Measurements from ENCODE around the gene FAM240B.
A peak's percentile ranks its signal among the peaks of the same experiment; 100 is the strongest.

FAM240B gene

DNA sequence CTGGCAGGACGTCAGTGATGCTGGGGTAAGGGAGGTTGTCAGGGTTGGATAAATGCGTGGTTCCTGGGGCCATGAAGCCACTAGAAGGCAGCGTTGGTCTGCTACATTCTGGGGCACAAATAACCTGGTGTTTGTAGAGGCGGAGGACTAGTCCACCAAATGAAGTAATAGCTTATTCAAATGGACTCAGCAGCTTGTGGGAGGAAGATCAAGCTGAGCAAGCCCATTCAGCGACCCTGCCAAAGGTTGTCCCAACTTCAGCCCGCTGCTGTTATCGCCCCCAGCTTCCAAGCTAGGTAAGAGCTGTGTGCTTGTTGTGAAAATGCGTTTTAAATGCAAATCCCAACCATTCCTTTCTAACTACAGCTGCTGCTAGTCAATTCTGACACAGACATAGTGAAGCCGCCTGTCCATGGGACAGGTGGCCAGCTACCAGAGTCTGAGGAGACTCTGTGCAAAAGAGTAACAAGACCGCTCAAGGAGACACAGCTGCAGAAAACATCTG is 7.6 kb upstream of the FAM240B start:
- no peak overlapping the region for H3K4me3 ChIP-seq (ENCODE audit: low read depth, low read length)
- TF ChIP-seq, protein P1, sequence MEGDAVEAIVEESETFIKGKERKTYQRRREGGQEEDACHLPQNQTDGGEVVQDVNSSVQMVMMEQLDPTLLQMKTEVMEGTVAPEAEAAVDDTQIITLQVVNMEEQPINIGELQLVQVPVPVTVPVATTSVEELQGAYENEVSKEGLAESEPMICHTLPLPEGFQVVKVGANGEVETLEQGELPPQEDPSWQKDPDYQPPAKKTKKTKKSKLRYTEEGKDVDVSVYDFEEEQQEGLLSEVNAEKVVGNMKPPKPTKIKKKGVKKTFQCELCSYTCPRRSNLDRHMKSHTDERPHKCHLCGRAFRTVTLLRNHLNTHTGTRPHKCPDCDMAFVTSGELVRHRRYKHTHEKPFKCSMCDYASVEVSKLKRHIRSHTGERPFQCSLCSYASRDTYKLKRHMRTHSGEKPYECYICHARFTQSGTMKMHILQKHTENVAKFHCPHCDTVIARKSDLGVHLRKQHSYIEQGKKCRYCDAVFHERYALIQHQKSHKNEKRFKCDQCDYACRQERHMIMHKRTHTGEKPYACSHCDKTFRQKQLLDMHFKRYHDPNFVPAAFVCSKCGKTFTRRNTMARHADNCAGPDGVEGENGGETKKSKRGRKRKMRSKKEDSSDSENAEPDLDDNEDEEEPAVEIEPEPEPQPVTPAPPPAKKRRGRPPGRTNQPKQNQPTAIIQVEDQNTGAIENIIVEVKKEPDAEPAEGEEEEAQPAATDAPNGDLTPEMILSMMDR (IDR thresholded peaks at IDR 0.05; ENCODE audit: low read depth, low read length, missing control alignments): peak; percentile 35
- DNase-seq (ENCODE audit: low read depth): no peak

GRCh38 chr9:38724754-38725153 is 4.8 kb upstream of the FAM240B start:
- no peak for DNase-seq (ENCODE audit: low read depth)
- H3K4me3 ChIP-seq (ENCODE audit: low read depth, low read length): no peak overlapping the region
- TF ChIP-seq, protein P1 (IDR thresholded peaks at IDR 0.05; ENCODE audit: low read depth, low read length, missing control alignments): no peak

DNA sequence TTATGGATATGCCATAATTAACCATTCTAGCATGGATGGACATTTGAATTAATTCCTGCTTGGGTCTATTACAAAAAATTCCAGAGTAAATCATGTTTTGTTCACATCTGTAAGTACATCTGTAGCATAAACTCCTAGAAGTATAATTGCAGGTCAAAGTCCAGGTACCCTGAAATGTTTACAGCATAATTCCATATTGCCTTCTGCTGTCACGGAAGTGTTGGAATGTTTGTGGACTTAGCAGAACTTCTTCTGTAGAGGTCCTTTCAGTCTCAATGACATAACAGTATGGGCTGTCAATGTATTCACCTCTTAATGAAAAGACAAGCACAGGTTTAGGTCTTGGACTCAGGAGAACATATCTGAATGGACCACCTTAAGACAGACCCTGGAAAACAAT is 1.8 kb downstream of the FAM240B start:
- TF ChIP-seq, protein P1 (IDR thresholded peaks at IDR 0.05; ENCODE audit: low read depth, low read length, missing control alignments): no peak
- no peak overlapping the region for H3K4me3 ChIP-seq (ENCODE audit: low read depth, low read length)
- no peak for DNase-seq (ENCODE audit: low read depth)

GRCh38 chr9:38715684-38716083 is 4.2 kb downstream of the FAM240B start:
- no peak overlapping the region for H3K4me3 ChIP-seq (ENCODE audit: low read depth, low read length)
- TF ChIP-seq, protein P1 (IDR thresholded peaks at IDR 0.05; ENCODE audit: low read depth, low read length, missing control alignments): no peak
- no peak for DNase-seq (ENCODE audit: low read depth)

GRCh38 chr9:38713426-38713825 is 6.5 kb downstream of the FAM240B start:
- H3K4me3 ChIP-seq (ENCODE audit: low read depth, low read length): no peak overlapping the region
- no peak for DNase-seq (ENCODE audit: low read depth)
- TF ChIP-seq, protein P1 (IDR thresholded peaks at IDR 0.05; ENCODE audit: low read depth, low read length, missing control alignments): no peak

DNA sequence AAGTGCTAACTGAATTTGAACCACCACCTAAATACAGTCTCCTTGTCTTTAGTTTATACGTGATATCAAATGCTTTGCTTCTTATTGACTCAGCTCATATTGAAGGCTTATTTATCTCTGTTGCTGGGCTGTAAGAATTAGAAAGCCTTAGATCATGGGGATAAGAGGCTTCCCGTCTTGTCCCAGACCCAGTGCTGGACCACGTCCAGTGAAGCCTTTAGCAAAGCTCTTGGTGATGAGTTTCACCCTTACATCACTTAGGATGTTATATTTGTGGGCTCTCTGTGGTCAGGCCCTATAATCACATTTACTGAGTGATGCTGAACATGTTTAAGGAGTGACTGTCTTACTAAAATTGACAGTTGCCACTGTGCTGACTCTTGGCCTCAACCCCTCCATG is 11.2 kb downstream of the FAM240B start:
- TF ChIP-seq, protein P1 (IDR thresholded peaks at IDR 0.05; ENCODE audit: low read depth, low read length, missing control alignments): no peak
- DNase-seq (ENCODE audit: low read depth): no peak

GRCh38 chr9:38707885-38708637 is 11.9 kb downstream of the FAM240B start:
- TF ChIP-seq, protein P1 (IDR thresholded peaks at IDR 0.05; ENCODE audit: low read depth, low read length, missing control alignments): peak; percentile 64
- H3K4me3 ChIP-seq (ENCODE audit: low read depth, low read length): no peak overlapping the region
- DNase-seq (ENCODE audit: low read depth): no peak

More for the DNA sequence above, 11.2 kb downstream of the FAM240B start:
- no peak overlapping the region for H3K4me3 ChIP-seq (ENCODE audit: low read depth, low read length)
